GM12891 (cell line): ENCODE data around the gene ATP6V1G1.

Experiments
- POLR2A ChIP-seq: IDR thresholded peaks from 2 replicates; pipeline ENCODE4 v1.6.1; 2011; ENCODE audit warnings: low read depth, low read length, control low read depth
- POLR2AphosphoS5 ChIP-seq: IDR thresholded peaks from 2 replicates; pipeline ENCODE4 v1.6.1; 2011; ENCODE audit warnings: low read depth, low read length, control low read depth
- POU2F2 ChIP-seq: IDR thresholded peaks from 2 replicates; pipeline ENCODE4 v1.6.1; 2011; ENCODE audit warnings: low read depth, mild to moderate bottlenecking, control low read depth, low read length, moderate library complexity
- TAF1 ChIP-seq: IDR thresholded peaks from 2 replicates; pipeline ENCODE4 v1.6.1; 2011; ENCODE audit warnings: low read depth, low read length, control low read depth

GRCh38 chr9:114631166-114631565, 43.6 kb downstream of the ATP6V1G1 start:
- TF ChIP-seq POLR2AphosphoS5: no peak
- TF ChIP-seq POLR2A: no peak
- TF ChIP-seq TAF1: no peak
- no peak for TF ChIP-seq POU2F2
